Superior temporal gyrus (tissue), 1 donor: ENCODE measurements around the gene PLA2R1.

Source experiments
- DNase-seq: peaks from one replicate; pipeline ENCODE4 v3.0.0-alpha.2; 2016; ENCODE audit errors: extremely low spot score

PLA2R1 gene

GRCh38 chr2:159895258-159896065, 167.0 kb downstream of the PLA2R1 start:
- no peak for DNase-seq

GRCh38 chr2:159894145-159894838, 168.1 kb downstream of the PLA2R1 start:
- DNase-seq, result no peak

- DNase-seq, result no peak
Observed at GRCh38 chr2:159892990-159893810, 169.2 kb downstream of the PLA2R1 start.

- DNase-seq, result no peak
Observed at GRCh38 chr2:159891917-159892730, 170.3 kb downstream of the PLA2R1 start.

- DNase-seq, result no peak
Observed at GRCh38 chr2:159891267-159891588, 171.2 kb downstream of the PLA2R1 start.

- DNase-seq, result no peak
Observed at GRCh38 chr2:159890551-159891266, 171.7 kb downstream of the PLA2R1 start.

- no peak for DNase-seq
Observed at GRCh38 chr2:159882130-159882745, 180.2 kb downstream of the PLA2R1 start.
